Karpas-422 (cell line): ENCODE results near the gene ANKRD33B. TPM values are rescaled to one million over a fixed set of nuclear protein-coding genes. Genes with fewer than 3 reads are reported as not detected.

ENCODE experiments used
- DNase-seq: peaks from one replicate; pipeline ENCODE4 v3.0.0-alpha.2; 2015
- H2AFZ ChIP-seq: fragments of 200-600 bp; sonication (generic); 2 replicates; pipeline ENCODE4 v1.6.1; 2014; ENCODE audit warnings: antibody characterized with exemption, low read length, mixed read lengths
- H3K27ac ChIP-seq: fragments of 200-600 bp; sonication (generic); 2 replicates; pipeline ENCODE4 v1.5.1; 2014; ENCODE audit warnings: mild to moderate bottlenecking, low read length, moderate library complexity
- H3K27me3 ChIP-seq: fragments of 200-600 bp; sonication (generic); 2 replicates; pipeline ENCODE4 v1.6.1; 2014; ENCODE audit warnings: low read length, mixed read lengths
- H3K36me3 ChIP-seq: fragments of 200-600 bp; sonication (generic); 2 replicates; pipeline ENCODE4 v1.6.1; 2014; ENCODE audit warnings: low read length, mixed read lengths; ENCODE audit not compliant: insufficient read depth
- H3K4me1 ChIP-seq: fragments of 200-600 bp; sonication (generic); 2 replicates; pipeline ENCODE4 v1.6.1; 2014; ENCODE audit warnings: mild to moderate bottlenecking, low read length, mixed read lengths
- H3K4me2 ChIP-seq: fragments of 200-600 bp; sonication (generic); 2 replicates; pipeline ENCODE4 v1.6.1; 2014; ENCODE audit warnings: low read length, low read depth, mild to moderate bottlenecking; ENCODE audit not compliant: poor library complexity, severe bottlenecking
- H3K4me3 ChIP-seq: fragments of 200-600 bp; sonication (generic); 2 replicates; pipeline ENCODE4 v1.5.1; 2014; ENCODE audit warnings: mild to moderate bottlenecking, antibody characterized with exemption, low read length, mixed read lengths
- H3K79me2 ChIP-seq: fragments of 200-600 bp; sonication (generic); 2 replicates; pipeline ENCODE4 v1.6.1; 2014; ENCODE audit warnings: mild to moderate bottlenecking, low read length, mixed read lengths
- H3K9ac ChIP-seq: fragments of 200-600 bp; sonication (generic); 2 replicates; pipeline ENCODE4 v1.6.0; 2014; ENCODE audit warnings: low read length
- H3K9me2 ChIP-seq: fragments of 200-600 bp; sonication (generic), shearing (Covaris generic); replicated peaks from 2 replicates; pipeline ENCODE4 v1.6.0; 2014; ENCODE audit warnings: mild to moderate bottlenecking, low read length, moderate library complexity; ENCODE audit not compliant: insufficient read depth
- H3K9me3 ChIP-seq: fragments of 300-700, 200-600 bp; sonication (generic); 2 replicates; pipeline ENCODE4 v1.6.1; 2014; ENCODE audit warnings: low read length, mixed read lengths
- H4K20me1 ChIP-seq: fragments of 200-600 bp; sonication (generic); 2 replicates; pipeline ENCODE4 v1.6.1; 2014; ENCODE audit warnings: mild to moderate bottlenecking, antibody characterized with exemption, low read length, low read depth; ENCODE audit not compliant: insufficient read depth
- total RNA-seq: library from RNA; depleted of rRNA; stranded (reverse); fragments of >200 nt; shearing (Covaris generic); gene quantifications from 2 replicates; pipeline ENCODE4 v1.2.3, GENCODE V29; 2014; ENCODE audit warnings: low replicate concordance

ANKRD33B gene
- total RNA-seq, 1 experiment from 2014 or later, result 0.48 TPM

GRCh38 chr5:10653751-10654400 is 90.0 kb downstream of the ANKRD33B start:
- H3K9me2 ChIP-seq, result no peaks in the 10 kb centered on the region
- no peaks in the 10 kb centered on the region for H3K79me2 ChIP-seq
- no peak overlapping the region for H3K27ac ChIP-seq
- H3K4me1 ChIP-seq, result no peaks in the 10 kb centered on the region
- H3K27me3 ChIP-seq, result no peaks in the 10 kb centered on the region
- no peaks in the 10 kb centered on the region for H3K36me3 ChIP-seq
- H3K9ac ChIP-seq, result no peak overlapping the region
- no peaks in the 10 kb centered on the region for H3K9me3 ChIP-seq
- H2AFZ ChIP-seq, result no peak overlapping the region
- H3K4me3 ChIP-seq, result no peak overlapping the region
- DNase-seq, result no peak
- no peak overlapping the region for H3K4me2 ChIP-seq
- no peaks in the 10 kb centered on the region for H4K20me1 ChIP-seq

- Histone ChIP-seq H3K4me3 (no peak overlapping the region), H3K4me2 (no peak overlapping the region), H3K36me3 (no peaks in the 10 kb centered on the region), H3K4me1 (no peaks in the 10 kb centered on the region), H3K27me3 (no peaks in the 10 kb centered on the region), H3K9ac (no peak overlapping the region), H4K20me1 (no peaks in the 10 kb centered on the region), H3K9me2 (no peaks in the 10 kb centered on the region), H3K27ac (no peak overlapping the region), H2AFZ (no peak overlapping the region), H3K79me2 (no peaks in the 10 kb centered on the region), H3K9me3 (no peaks in the 10 kb centered on the region)
- DNase-seq, result no peak
Measured at GRCh38 chr5:10654566-10654965, 90.7 kb downstream of the ANKRD33B start.

GRCh38 chr5:10655161-10655971 is 91.5 kb downstream of the ANKRD33B start:
- H3K27me3 ChIP-seq, result no peaks in the 10 kb centered on the region
- H3K79me2 ChIP-seq, result no peaks in the 10 kb centered on the region
- no peaks in the 10 kb centered on the region for H3K9me2 ChIP-seq
- no peak overlapping the region for H3K9ac ChIP-seq
- no peak overlapping the region for H3K27ac ChIP-seq
- no peak overlapping the region for H2AFZ ChIP-seq
- no peak overlapping the region for H3K4me2 ChIP-seq
- H3K4me3 ChIP-seq, result no peak overlapping the region
- H3K9me3 ChIP-seq, result no peaks in the 10 kb centered on the region
- no peaks in the 10 kb centered on the region for H4K20me1 ChIP-seq
- DNase-seq, result no peak
- no peaks in the 10 kb centered on the region for H3K36me3 ChIP-seq
- no peaks in the 10 kb centered on the region for H3K4me1 ChIP-seq

GRCh38 chr5:10655972-10656830 is 92.3 kb downstream of the ANKRD33B start:
- Histone ChIP-seq H3K4me2 (no peak overlapping the region), H3K27me3 (no peaks in the 10 kb centered on the region), H3K36me3 (no peaks in the 10 kb centered on the region)

DNA sequence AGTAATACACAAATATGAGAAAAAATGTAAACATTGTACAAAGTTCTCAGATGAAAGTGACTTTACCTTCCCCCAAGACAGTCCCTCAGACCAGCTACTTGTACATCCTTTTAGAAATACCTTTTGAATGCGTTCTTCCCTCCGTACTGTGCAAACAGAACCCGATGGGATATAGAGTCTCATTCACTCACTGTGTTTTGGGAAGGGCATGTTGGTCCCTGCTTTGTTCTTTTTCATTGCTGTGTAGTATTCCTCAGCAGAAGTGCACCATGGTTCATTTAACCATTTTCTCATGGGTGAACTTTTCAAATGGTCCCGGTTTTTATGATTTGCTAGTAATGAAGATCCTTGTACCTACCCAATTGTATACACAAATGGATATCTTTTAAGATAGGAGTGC is 94.4 kb downstream of the ANKRD33B start:
- Histone ChIP-seq H3K9me3 (no peaks in the 10 kb centered on the region), H3K9me2 (no peaks in the 10 kb centered on the region), H3K4me1 (no peaks in the 10 kb centered on the region), H3K36me3 (no peaks in the 10 kb centered on the region), H3K9ac (no peak overlapping the region), H3K79me2 (no peaks in the 10 kb centered on the region), H3K4me3 (no peak overlapping the region), H3K27ac (no peak overlapping the region), H3K27me3 (no peaks in the 10 kb centered on the region), H4K20me1 (no peaks in the 10 kb centered on the region), H3K4me2 (no peak overlapping the region), H2AFZ (no peak overlapping the region)
- DNase-seq, result no peak

More at GRCh38 chr5:10655972-10656830, 92.3 kb downstream of the ANKRD33B start:
- H3K9ac ChIP-seq, result no peak overlapping the region
- H3K79me2 ChIP-seq, result no peaks in the 10 kb centered on the region
- H3K9me2 ChIP-seq, result no peaks in the 10 kb centered on the region
- H3K4me3 ChIP-seq, result no peak overlapping the region
- H3K4me1 ChIP-seq, result no peaks in the 10 kb centered on the region
- no peak overlapping the region for H3K27ac ChIP-seq
- H4K20me1 ChIP-seq, result no peaks in the 10 kb centered on the region
- H2AFZ ChIP-seq, result no peak overlapping the region
- no peaks in the 10 kb centered on the region for H3K9me3 ChIP-seq
- no peak for DNase-seq

GRCh38 chr5:10660135-10660534 is 96.3 kb downstream of the ANKRD33B start:
- no peak for DNase-seq
- no peaks in the 10 kb centered on the region for H4K20me1 ChIP-seq
- no peaks in the 10 kb centered on the region for H3K9me3 ChIP-seq
- H3K27me3 ChIP-seq, result no peaks in the 10 kb centered on the region
- H3K79me2 ChIP-seq, result no peaks in the 10 kb centered on the region
- H3K27ac ChIP-seq, result no peak overlapping the region
- H3K9ac ChIP-seq, result no peak overlapping the region
- no peaks in the 10 kb centered on the region for H3K4me1 ChIP-seq
- no peaks in the 10 kb centered on the region for H3K36me3 ChIP-seq
- H3K4me2 ChIP-seq, result no peak overlapping the region
- no peak overlapping the region for H2AFZ ChIP-seq
- H3K4me3 ChIP-seq, result no peak overlapping the region
- no peaks in the 10 kb centered on the region for H3K9me2 ChIP-seq

- no peak overlapping the region for H2AFZ ChIP-seq
- H3K9me2 ChIP-seq, result no peaks in the 10 kb centered on the region
- H3K27me3 ChIP-seq, result no peaks in the 10 kb centered on the region
- no peak overlapping the region for H3K4me2 ChIP-seq
- H3K79me2 ChIP-seq, result no peaks in the 10 kb centered on the region
- H3K27ac ChIP-seq, result no peak overlapping the region
- no peaks in the 10 kb centered on the region for H4K20me1 ChIP-seq
- H3K4me1 ChIP-seq, result no peaks in the 10 kb centered on the region
- H3K9me3 ChIP-seq, result no peaks in the 10 kb centered on the region
- H3K9ac ChIP-seq, result no peak overlapping the region
- H3K36me3 ChIP-seq, result no peaks in the 10 kb centered on the region
- H3K4me3 ChIP-seq, result no peak overlapping the region
- no peak for DNase-seq
Measured at GRCh38 chr5:10660720-10661387, 97.0 kb downstream of the ANKRD33B start.
